ENCODE results near the gene ATL2.

DNA sequence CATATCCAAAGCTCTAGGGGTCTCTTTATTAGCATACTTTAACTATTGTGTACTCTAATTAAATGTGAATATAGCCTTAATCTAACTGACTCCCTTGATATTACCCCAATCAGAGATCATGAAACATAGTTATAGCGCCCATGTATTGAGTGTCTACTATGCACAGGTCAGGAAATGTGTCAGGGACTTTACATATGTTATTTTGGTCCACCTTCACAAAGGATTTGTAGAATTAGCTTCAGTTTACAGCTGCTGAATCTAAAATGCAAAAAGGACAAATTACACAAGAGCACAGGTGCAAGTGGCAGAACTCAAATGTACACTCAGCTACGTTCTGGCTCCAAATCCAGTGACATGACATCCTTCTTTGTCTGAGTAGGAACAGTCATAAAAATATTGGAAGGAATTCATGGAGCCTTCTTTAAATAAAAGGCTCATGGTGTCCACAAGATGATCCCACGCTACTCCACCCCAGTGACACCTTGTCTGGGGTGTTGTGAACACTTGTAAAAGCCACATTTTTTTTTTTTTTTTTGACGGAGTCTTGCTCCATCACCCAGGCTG is 38.7 kb upstream of the ATL2 start:
- TF ChIP-seq POLR2AphosphoS5 (IDR thresholded peaks at IDR 0.05; ENCODE audit: low read depth, low read length) (no peak), RFX5 (IDR thresholded peaks at IDR 0.05; ENCODE audit: borderline replicate concordance, low read depth, low read length) (no peak), POLR2A (IDR thresholded peaks at IDR 0.05; ENCODE audit: control extremely low read depth in 1 of 2, low read depth in 2 of 2, low read length in 2 of 2) (no peak), SIRT6 (IDR thresholded peaks at IDR 0.05; ENCODE audit: low read length) (no peak), SIX5 (IDR thresholded peaks at IDR 0.05; ENCODE audit: low read depth, low read length) (no peak)
- TF ChIP-seq, protein P1, sequence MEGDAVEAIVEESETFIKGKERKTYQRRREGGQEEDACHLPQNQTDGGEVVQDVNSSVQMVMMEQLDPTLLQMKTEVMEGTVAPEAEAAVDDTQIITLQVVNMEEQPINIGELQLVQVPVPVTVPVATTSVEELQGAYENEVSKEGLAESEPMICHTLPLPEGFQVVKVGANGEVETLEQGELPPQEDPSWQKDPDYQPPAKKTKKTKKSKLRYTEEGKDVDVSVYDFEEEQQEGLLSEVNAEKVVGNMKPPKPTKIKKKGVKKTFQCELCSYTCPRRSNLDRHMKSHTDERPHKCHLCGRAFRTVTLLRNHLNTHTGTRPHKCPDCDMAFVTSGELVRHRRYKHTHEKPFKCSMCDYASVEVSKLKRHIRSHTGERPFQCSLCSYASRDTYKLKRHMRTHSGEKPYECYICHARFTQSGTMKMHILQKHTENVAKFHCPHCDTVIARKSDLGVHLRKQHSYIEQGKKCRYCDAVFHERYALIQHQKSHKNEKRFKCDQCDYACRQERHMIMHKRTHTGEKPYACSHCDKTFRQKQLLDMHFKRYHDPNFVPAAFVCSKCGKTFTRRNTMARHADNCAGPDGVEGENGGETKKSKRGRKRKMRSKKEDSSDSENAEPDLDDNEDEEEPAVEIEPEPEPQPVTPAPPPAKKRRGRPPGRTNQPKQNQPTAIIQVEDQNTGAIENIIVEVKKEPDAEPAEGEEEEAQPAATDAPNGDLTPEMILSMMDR (IDR thresholded peaks at IDR 0.05; ENCODE audit: control extremely low read depth in 1 of 3, insufficient read depth in 1 of 3, low read depth in 1 of 3, low read length in 3 of 3) = no peak

All from H1 (cell line).